Gastrocnemius medialis (tissue), 4 donors: ENCODE measurements around the gene EEFSEC.

ENCODE experiments used
- POLR2A ChIP-seq, 2 donors: fragments of 450-650 bp; IDR thresholded peaks; one replicate each; pipeline ENCODE4 v1.6.1; 2017; ENCODE audit warnings: antibody characterized with exemption in 2 of 2, mild to moderate bottlenecking in 2 of 2, moderate library complexity in 2 of 2
- TF ChIP-seq, protein P1 (sequence below), 5 experiments: fragments of 450-650 bp in 3 of 5; fragments of 200-600 bp in 2 of 5; sonication (generic) in 2 of 5; IDR thresholded peaks in 4 of 5; conservative IDR thresholded peaks in 1 of 5; 1 replicate in 4 of 5; 2 replicates in 1 of 5; pipeline ENCODE4 v1.5.1; 2016 to 2019; ENCODE audit warnings: antibody characterized with exemption in 5 of 5, mild to moderate bottlenecking in 3 of 5, moderate library complexity in 3 of 5

DNA sequence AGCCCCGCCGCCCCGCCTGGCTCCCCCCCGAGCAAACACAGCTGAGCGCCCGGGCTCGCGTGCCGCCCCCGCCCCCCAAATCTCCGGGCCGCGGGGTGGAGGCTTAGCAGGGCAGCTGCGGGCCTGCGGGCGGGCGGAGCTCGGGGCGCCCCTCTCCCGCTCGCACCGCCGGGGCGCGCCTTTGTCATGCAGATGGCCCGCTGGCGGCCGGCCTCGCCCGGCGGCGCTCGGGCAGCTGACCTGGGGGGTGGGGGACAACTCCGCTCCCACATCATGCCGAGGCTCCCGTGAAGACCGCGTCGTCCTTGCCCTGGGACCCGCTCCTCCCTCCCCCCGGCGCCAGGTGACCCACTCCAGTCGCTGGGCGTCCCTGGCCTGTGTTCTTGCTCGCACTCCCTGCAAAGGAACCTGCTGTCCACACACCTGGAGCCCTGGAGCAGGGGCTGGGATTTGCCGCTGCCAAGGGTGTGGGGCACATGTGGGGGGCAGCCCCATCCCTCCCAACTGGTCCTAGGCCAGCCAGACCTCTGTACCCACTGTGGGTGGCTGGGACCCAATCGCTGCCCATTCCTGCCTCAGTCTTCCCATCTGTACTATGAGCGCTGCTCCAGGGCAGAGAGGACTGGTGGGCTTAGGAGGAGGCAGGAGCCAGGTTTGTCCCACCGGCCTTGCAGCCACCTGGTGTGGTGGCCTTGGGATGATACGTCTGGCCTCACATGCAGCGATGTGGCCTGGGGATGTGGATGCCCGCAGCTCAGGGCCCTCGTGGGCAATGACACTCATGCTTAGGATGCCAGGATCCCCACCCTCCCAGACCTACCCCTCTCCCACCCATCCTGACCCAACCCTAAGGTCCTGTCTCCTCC is 279.9 kb downstream of the EEFSEC start:
- TF ChIP-seq, protein P1, sequence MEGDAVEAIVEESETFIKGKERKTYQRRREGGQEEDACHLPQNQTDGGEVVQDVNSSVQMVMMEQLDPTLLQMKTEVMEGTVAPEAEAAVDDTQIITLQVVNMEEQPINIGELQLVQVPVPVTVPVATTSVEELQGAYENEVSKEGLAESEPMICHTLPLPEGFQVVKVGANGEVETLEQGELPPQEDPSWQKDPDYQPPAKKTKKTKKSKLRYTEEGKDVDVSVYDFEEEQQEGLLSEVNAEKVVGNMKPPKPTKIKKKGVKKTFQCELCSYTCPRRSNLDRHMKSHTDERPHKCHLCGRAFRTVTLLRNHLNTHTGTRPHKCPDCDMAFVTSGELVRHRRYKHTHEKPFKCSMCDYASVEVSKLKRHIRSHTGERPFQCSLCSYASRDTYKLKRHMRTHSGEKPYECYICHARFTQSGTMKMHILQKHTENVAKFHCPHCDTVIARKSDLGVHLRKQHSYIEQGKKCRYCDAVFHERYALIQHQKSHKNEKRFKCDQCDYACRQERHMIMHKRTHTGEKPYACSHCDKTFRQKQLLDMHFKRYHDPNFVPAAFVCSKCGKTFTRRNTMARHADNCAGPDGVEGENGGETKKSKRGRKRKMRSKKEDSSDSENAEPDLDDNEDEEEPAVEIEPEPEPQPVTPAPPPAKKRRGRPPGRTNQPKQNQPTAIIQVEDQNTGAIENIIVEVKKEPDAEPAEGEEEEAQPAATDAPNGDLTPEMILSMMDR (IDR thresholded peaks at IDR 0.05 in 4 of 5, conservative IDR thresholded peaks at IDR 0.05 in 1 of 5), result no peak
- no peak for TF ChIP-seq POLR2A (IDR thresholded peaks at IDR 0.05)
